Measurements from ENCODE around the gene IZUMO4.
"Not testable (repeated sequence)": the region's sequence is repeated elsewhere in the genome, so short reads cannot be mapped to it uniquely, and the experiment has no call there.

The IZUMO4 gene

GRCh38 chr19:2122251-2122650 is 25.5 kb downstream of the IZUMO4 start:
- in situ Hi-C loops (cut with MboI; ENCODE audit: low sequenced_read_pairs), result no loop called here

- in situ Hi-C loops (cut with MboI; ENCODE audit: low sequenced_read_pairs), result no loop called here
Observed at GRCh38 chr19:2122982-2123381, 26.3 kb downstream of the IZUMO4 start.

GRCh38 chr19:2123682-2124387 is 27.1 kb downstream of the IZUMO4 start:
- in situ Hi-C loops (cut with MboI; ENCODE audit: low sequenced_read_pairs), result no loop called here

- in situ Hi-C loops (cut with MboI; ENCODE audit: low sequenced_read_pairs), result no loop called here
Observed at GRCh38 chr19:2126879-2127518, 30.3 kb downstream of the IZUMO4 start.

GRCh38 chr19:2127758-2128157 is 31.0 kb downstream of the IZUMO4 start:
- in situ Hi-C loops (cut with MboI; ENCODE audit: low sequenced_read_pairs), result no loop called here

GRCh38 chr19:2128252-2128651 is 31.5 kb downstream of the IZUMO4 start:
- in situ Hi-C loops (cut with MboI; ENCODE audit: low sequenced_read_pairs), result not testable (repeated sequence)

- in situ Hi-C loops (cut with MboI; ENCODE audit: low sequenced_read_pairs), result no loop called here
Observed at GRCh38 chr19:2129022-2129421, 32.3 kb downstream of the IZUMO4 start.

GRCh38 chr19:2129486-2129885 is 32.8 kb downstream of the IZUMO4 start:
- in situ Hi-C loops (cut with MboI; ENCODE audit: low sequenced_read_pairs), result no loop called here

GRCh38 chr19:2129892-2130770 is 33.4 kb downstream of the IZUMO4 start:
- in situ Hi-C loops (cut with MboI; ENCODE audit: low sequenced_read_pairs), result no loop called here

- in situ Hi-C loops (cut with MboI; ENCODE audit: low sequenced_read_pairs), result not testable (repeated sequence)
Observed at GRCh38 chr19:2131012-2131975, 34.6 kb downstream of the IZUMO4 start.

- in situ Hi-C loops (cut with MboI; ENCODE audit: low sequenced_read_pairs), result no loop called here
Observed at GRCh38 chr19:2132191-2132590, 35.5 kb downstream of the IZUMO4 start.

- in situ Hi-C loops (cut with MboI; ENCODE audit: low sequenced_read_pairs), result no loop called here
Observed at GRCh38 chr19:2132731-2133490, 36.2 kb downstream of the IZUMO4 start.

- in situ Hi-C loops (cut with MboI; ENCODE audit: low sequenced_read_pairs), result no loop called here
Observed at GRCh38 chr19:2135474-2136402, 39.0 kb downstream of the IZUMO4 start.

- in situ Hi-C loops (cut with MboI; ENCODE audit: low sequenced_read_pairs), result no loop called here
Observed at GRCh38 chr19:2136796-2137195, 40.1 kb downstream of the IZUMO4 start.

GRCh38 chr19:2138061-2138728 is 41.5 kb downstream of the IZUMO4 start:
- in situ Hi-C loops (cut with MboI; ENCODE audit: low sequenced_read_pairs), result no loop called here

GRCh38 chr19:2139385-2140137 is 42.8 kb downstream of the IZUMO4 start:
- in situ Hi-C loops (cut with MboI; ENCODE audit: low sequenced_read_pairs), result no loop called here

- in situ Hi-C loops (cut with MboI; ENCODE audit: low sequenced_read_pairs), result no loop called here
Observed at GRCh38 chr19:2140138-2140569, 43.4 kb downstream of the IZUMO4 start.

Data from hTERT RPE-1 (cell line).